Gastrocnemius medialis (tissue), 4 donors: ENCODE results near the gene PIK3R6. TPM values are rescaled to one million over a fixed set of nuclear protein-coding genes. Genes with fewer than 3 reads are reported as not detected.

Experiments used
- ATAC-seq, 2 donors: fragments of 150-250 bp; one replicate each; pipeline ENCODE4 v1.9.1; 2016
- DNase-seq, 2 donors: peaks; one replicate each; pipeline ENCODE4 v3.0.0-alpha.2; 2019
- H3K27ac ChIP-seq, 4 donors: fragments of 200-600 bp; sonication (generic); 1 replicate in 1 of 4; 2 replicates in 3 of 4; pipeline ENCODE4 v1.5.1; 2016 to 2018; ENCODE audit warnings: mild to moderate bottlenecking in 2 of 4, moderate library complexity in 1 of 4
- H3K27me3 ChIP-seq, 3 donors: fragments of 200-600 bp; sonication (generic) in 2 of 3; 1 replicate in 1 of 3; 2 replicates in 2 of 3; pipeline versions ENCODE4 v1.5.1 to v1.6.0; 2016 to 2019; ENCODE audit warnings: mild to moderate bottlenecking in 1 of 3, moderate library complexity in 1 of 3
- H3K36me3 ChIP-seq, 2 donors: fragments of 200-600 bp; sonication (generic) in 1 of 2; one replicate each; pipeline ENCODE4 v1.5.1; 2017 to 2018
- H3K4me1 ChIP-seq, 2 donors: fragments of 200-600 bp; sonication (generic) in 1 of 2; one replicate each; pipeline ENCODE4 v1.5.1; 2016 to 2017; ENCODE audit warnings: mild to moderate bottlenecking in 2 of 2
- H3K4me3 ChIP-seq, 4 donors: fragments of 200-600 bp; sonication (generic) in 3 of 4; 1 replicate in 1 of 4; 2 replicates in 3 of 4; pipeline ENCODE4 v1.5.1; 2016 to 2019; ENCODE audit warnings: mild to moderate bottlenecking in 2 of 4
- H3K9me3 ChIP-seq, 3 donors: fragments of 200-600 bp; sonication (generic) in 2 of 3; 1 replicate in 1 of 3; 2 replicates in 2 of 3; pipeline ENCODE4 v1.5.1; 2016 to 2019
- CTCF ChIP-seq, 5 experiments: fragments of 450-650 bp in 3 of 5; fragments of 200-600 bp in 2 of 5; sonication (generic) in 2 of 5; IDR thresholded peaks in 4 of 5; conservative IDR thresholded peaks in 1 of 5; 1 replicate in 4 of 5; 2 replicates in 1 of 5; pipeline ENCODE4 v1.5.1; 2016 to 2019; ENCODE audit warnings: antibody characterized with exemption in 5 of 5, mild to moderate bottlenecking in 3 of 5, moderate library complexity in 3 of 5
- POLR2A ChIP-seq, 2 donors: fragments of 450-650 bp; IDR thresholded peaks; one replicate each; pipeline ENCODE4 v1.6.1; 2017; ENCODE audit warnings: antibody characterized with exemption in 2 of 2, mild to moderate bottlenecking in 2 of 2, moderate library complexity in 2 of 2
- in situ Hi-C, 4 donors: fragments of 200-750 bp; cut with MboI; loops; one replicate each; pipeline versions ENCODE4 v1.15.0 to v1.8.0; 2017; ENCODE audit warnings: low sequenced_read_pairs in 4 of 4
- intact Hi-C: fragments of 100-400 bp; cut with DNase I; formaldehyde crosslinking; loops from one replicate; pipeline ENCODE4 v1.15.1; 2023; ENCODE audit warnings: low total_unique reads
- total RNA-seq, 4 donors: library from RNA; depleted of rRNA; stranded (reverse); fragments of >200 nt; gene quantifications; one replicate each; pipeline versions ENCODE4 v1.1.0 to v1.2.3, GENCODE V29; 2016

The PIK3R6 gene
- total RNA-seq, 4 donors from 2014 or later: 0.09 to 0.24 (median 0.16) TPM; not detected in 1

DNA sequence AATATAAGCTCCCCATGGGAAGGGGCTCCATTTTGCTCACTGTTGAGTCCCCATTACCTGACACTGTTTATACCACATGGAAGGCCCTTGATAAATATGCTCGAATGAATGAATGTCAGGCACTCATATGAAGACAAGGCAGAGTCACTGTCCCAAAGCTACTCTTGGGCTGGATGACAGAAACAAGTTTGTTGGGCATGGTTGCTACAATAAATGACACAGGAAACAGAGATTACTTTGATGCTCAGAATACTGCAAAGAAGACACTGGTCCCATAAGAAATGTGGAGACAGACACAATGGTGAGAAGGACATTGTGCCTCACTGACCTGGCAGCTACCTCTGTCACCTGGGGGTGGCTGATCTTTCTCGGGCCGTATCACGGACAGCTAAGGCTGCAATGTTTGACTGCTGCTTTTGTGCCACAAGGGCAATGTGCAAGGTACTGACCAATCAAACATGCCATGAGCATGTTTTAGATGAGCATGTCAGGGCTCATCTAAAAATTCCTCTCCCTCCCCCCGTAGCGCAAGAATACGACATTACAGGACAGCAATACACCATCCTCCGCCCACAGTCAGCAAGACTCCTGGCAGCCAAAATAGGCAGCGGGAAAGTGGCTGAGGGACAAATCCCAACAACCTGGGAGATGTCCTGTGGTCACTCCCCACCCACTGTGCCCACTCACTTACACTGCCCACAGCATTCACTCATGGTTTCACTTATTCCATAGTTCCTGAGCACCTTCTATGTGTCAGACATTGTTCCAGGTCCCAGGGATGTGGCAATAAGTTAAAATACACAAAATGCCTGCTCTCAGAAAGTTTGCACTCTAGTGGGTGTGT lies 5.0 kb downstream of the PIK3R6 start:
- Histone ChIP-seq H3K36me3 (no peaks in the 10 kb centered on the region), H3K27me3 (no peaks in the 10 kb centered on the region), H3K9me3 (no peaks in the 10 kb centered on the region), H3K4me3 (no peak overlapping the region), H3K4me1 (no peaks in the 10 kb centered on the region), H3K27ac (no peak overlapping the region)
- in situ Hi-C loops (no loop called here), intact Hi-C loops (no loop called here)
- TF ChIP-seq CTCF (IDR thresholded peaks at IDR 0.05 in 4 of 5, conservative IDR thresholded peaks at IDR 0.05 in 1 of 5) (no peak), POLR2A (IDR thresholded peaks at IDR 0.05) (no peak)
- ATAC-seq (no peak), DNase-seq (no peak)

DNA sequence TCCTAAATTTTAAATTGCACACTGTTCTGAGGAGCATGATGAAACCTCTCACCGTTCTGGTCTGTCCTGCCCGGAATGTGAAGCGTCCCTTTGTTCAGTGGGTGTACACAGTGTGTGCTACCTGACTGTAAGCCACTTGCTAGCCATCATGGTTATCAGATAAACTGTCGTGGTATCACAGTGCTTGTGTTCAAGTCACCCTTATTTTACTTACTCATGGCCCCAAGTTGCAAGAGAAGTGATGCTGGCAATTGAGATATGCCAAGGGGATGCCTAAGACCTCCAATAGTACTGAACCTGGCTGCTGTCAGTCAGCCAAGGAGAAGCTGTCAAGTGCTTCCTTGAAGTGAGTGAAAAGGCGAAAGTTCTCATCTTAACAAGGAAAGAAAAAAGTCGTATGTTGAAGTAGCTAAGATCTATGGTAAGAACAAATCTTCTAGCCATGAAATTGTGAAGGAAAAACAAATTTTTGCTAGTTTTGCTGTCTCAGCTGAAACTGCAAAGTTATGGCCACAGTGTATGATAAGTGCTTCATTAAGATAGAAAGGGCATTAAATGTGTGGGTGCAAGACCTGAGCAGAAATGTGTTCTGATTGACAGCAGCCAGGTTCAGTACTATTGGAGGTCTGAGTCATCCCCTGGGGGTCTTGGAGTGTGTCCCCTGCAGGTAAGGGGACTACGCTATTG lies 5.8 kb downstream of the PIK3R6 start:
- ATAC-seq (no peak), DNase-seq (no peak)
- Histone ChIP-seq H3K27ac (no peak overlapping the region), H3K4me3 (no peak overlapping the region), H3K9me3 (no peaks in the 10 kb centered on the region), H3K27me3 (no peaks in the 10 kb centered on the region), H3K36me3 (no peaks in the 10 kb centered on the region), H3K4me1 (no peaks in the 10 kb centered on the region)
- intact Hi-C loops: no loop called here
- TF ChIP-seq POLR2A (IDR thresholded peaks at IDR 0.05) (no peak), CTCF (IDR thresholded peaks at IDR 0.05 in 4 of 5, conservative IDR thresholded peaks at IDR 0.05 in 1 of 5) (no peak)
- in situ Hi-C loops: no loop called here

DNA sequence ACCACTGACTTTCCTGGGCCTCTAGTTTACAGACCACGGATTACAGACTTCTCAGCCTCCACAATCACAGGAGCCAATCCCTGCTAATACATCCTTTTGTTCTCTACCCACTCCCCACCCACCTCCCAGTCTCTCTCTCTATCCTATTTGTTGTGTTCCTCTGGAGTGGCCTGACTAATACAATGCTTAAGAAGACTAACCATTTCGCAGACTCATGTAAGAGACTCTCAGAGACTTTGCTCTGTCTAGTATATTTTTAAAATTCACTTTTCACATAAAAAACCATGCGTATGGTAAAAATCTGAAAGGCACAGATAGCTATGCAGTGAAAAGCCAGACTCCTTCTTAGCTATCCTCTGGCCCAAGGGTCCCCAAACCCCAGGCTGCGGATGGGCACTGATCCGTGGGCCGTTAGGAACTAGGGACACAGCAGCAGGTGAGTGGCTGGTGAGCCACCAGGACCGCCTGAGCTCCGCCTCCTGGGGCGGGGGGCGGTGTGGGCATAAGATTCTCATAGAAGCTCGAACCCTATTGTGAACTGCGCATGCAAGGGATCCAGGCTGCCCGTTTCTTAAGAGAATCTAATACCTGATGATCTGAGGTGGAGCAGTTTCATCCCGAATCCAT lies 7.6 kb downstream of the PIK3R6 start:
- H3K27me3 ChIP-seq: no peaks in the 10 kb centered on the region
- no peaks in the 10 kb centered on the region for H3K4me1 ChIP-seq
- no peak overlapping the region for H3K27ac ChIP-seq
- no peaks in the 10 kb centered on the region for H3K36me3 ChIP-seq
- no peak for ATAC-seq
- TF ChIP-seq POLR2A (IDR thresholded peaks at IDR 0.05) (no peak), CTCF (IDR thresholded peaks at IDR 0.05 in 4 of 5, conservative IDR thresholded peaks at IDR 0.05 in 1 of 5) (no peak)
- no peak for DNase-seq
- H3K4me3 ChIP-seq: no peak overlapping the region
- no peaks in the 10 kb centered on the region for H3K9me3 ChIP-seq
- intact Hi-C loops (no loop called here), in situ Hi-C loops (no loop called here)

- intact Hi-C loops (no loop called here), in situ Hi-C loops (no loop called here)
- no peak overlapping the region for H3K27ac ChIP-seq
- no peaks in the 10 kb centered on the region for H3K36me3 ChIP-seq
- DNase-seq: no peak
- H3K4me1 ChIP-seq: no peaks in the 10 kb centered on the region
- no peaks in the 10 kb centered on the region for H3K9me3 ChIP-seq
- no peak overlapping the region for H3K4me3 ChIP-seq
- no peaks in the 10 kb centered on the region for H3K27me3 ChIP-seq
- ATAC-seq: no peak
- TF ChIP-seq CTCF (IDR thresholded peaks at IDR 0.05 in 4 of 5, conservative IDR thresholded peaks at IDR 0.05 in 1 of 5) (no peak), POLR2A (IDR thresholded peaks at IDR 0.05) (no peak)
Observed at GRCh38 chr17:8859027-8859803, 8.3 kb downstream of the PIK3R6 start.
